NCI-H2196 treated with DMSO at 0.1 percent for 48 hours (cell line): ENCODE measurements around the gene GDPD3.
A peak's percentile ranks its signal among the peaks of the same experiment; 100 is the strongest.

Source experiments
- DNase-seq: peaks from one replicate; lab custom pipeline; 2025; ENCODE audit not compliant: unreplicated experiment; lab: John Stamatoyannopoulos, UW

GDPD3 gene

DNA sequence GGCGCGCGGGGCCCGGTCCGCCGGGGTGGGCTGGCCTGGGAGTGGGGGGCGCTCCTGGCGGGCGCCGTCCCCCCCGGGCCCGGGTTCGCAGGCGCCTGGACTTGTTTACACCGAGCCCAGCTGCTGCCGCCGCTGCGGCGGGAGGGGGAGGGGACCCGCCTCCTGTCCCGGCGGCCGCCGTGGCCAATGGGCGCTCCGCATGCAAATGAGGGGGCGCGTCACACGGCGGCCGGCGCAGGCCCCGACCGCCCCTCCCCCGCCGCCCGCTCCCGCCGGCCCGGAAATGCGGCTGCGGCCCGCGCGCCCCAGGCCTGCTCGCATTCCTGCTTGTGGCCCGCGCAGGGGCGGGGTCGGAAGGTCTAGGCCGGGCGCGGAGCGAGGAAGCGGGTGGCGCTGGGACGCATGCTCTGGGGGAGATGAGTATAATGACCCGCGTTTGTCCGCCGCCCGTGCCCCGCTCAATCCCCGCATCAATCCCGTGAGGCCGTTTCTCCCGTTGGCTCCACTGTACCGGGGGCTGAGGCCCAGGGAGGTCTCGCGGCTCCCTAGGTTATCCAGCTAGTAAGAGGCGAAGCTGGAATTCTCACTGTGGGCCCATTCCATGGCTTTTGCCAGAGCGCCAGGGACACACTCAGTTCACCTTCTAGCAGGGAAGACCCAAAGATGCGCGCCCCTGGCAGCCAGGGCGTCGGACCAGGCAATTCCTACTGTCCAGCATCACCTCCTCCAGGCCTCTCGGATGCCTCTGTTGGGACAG lies 17.1 kb downstream of the GDPD3 start, which contains the start of gene YPEL3:
YPEL3 (minus strand) TSS at position 109 of the 757 bp plus-strand sequence. CDS start 731 bp downstream, outside the sequence.
- peak; percentile 75 for DNase-seq

GRCh38 chr16:30095166-30096078 lies 17.9 kb downstream of the GDPD3 start:
- no peak for DNase-seq

- no peak for DNase-seq
Observed at GRCh38 chr16:30094541-30095165, 18.7 kb downstream of the GDPD3 start.

DNA sequence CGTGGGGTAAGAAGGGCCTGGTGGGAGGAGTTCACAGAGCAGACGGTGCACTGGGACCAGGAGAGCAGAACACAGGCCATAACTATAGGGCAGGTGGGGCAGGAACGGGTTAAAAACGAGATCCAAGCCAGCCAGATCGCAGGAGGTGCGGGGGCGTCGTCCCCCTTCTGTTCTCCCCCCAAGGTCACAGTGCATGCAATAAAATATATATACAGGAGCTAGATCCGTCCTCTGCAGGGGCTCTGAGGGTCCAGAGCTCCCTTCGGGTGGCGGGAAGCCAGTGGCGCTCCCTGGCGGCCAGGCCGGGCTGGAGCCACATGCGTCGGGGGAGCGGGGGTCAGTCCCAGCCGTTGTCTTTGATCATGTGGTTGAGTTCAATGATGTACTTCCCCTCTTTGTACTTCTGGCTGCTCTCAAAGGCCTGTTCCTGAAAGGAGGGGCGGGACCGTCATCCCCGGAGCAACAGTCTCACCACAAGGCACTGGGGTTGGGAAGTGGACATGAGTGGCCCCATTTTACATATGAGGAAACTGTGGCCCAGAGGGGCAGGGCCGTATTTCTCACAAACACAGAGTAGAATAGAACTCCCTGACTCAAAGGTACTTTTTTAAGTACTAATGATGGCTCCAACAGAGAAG lies 20.8 kb downstream of the GDPD3 start:
- DNase-seq = peak; percentile 89

DNA sequence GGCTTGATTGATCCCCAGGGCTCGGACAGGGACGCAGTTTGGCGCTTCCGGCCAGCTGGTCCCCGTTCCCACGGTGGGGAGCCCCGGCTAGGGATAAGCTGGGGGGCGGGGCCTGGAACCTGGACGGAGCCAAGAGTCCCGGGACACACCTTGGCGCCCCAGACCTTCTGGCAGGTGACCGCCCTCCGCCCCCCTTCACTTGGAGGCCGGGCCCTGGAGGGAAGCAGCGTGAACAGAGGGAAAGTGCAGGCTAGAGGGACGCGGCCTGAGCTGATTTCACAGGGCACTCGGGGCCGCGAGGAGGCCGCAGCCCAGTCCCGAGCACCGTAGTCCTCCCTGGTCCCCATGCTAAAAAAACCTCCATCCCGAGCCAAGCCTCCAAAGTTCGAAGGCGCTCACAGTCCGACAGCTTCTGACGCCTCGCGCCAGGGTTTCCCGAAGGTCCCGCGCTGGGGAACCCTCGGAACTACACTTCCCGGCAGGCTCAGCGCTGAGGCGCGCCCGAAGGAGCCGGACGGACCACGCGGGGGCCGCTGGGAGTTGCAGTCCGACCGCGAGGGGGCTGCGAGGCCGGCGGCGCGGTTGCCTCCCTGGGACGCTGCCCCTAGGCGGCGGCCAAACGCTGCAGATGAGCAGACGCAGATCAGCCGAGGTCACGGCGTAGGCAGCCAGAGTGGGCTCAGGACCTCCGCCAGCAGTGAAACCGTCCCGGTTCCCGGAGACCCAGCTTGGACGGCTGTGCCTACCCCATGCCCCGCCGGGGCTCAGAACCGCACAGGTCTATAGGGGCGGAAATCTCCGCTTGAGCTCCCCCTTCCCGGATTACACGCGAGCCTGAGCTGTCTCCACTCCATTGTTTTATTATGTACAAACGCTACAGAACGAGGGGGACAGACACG lies 21.6 kb downstream of the GDPD3 start, which contains the start of gene TBX6:
TBX6 (minus strand) TSS at position 451 of the 899 bp plus-strand sequence. CDS start 731 bp downstream, outside the sequence.
- DNase-seq = peak; percentile 85

- DNase-seq = no peak
Observed at GRCh38 chr16:30090610-30091331, 22.6 kb downstream of the GDPD3 start.

- no peak for DNase-seq
Observed at GRCh38 chr16:30088832-30089624, 24.3 kb downstream of the GDPD3 start.

DNA sequence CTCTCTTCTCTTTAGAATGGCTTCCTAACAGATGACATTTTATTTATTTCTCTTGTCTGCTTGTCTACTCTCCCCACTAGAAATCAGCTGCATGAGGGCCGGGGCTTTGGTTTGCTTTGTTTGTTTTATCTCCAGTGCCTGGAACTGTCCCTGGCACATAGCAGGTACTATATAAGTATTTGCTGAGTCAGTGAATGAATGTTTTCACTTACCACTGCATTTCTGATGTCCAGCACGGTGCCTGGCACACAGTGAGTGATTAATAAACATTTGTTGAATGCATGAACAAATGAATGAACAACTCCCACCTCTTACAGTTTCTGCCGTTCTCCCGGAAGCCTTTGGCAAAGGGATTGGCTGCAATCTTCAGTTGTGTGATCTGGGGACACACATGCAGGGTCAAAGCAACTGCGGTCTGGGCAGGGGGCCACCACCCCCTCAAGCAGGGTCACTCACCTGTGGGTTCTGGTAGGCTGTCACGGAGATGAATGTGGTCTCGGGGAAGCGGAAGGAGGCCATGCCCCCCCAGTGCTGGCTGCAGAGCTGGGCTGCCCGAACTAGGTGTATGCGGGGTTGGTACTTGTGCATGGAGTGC lies 25.0 kb downstream of the GDPD3 start:
- no peak for DNase-seq

GRCh38 chr16:30087181-30087898 lies 26.0 kb downstream of the GDPD3 start:
- no peak for DNase-seq

- DNase-seq = no peak
Observed at GRCh38 chr16:30086291-30087140, 26.8 kb downstream of the GDPD3 start.

GRCh38 chr16:30085820-30086219 lies 27.5 kb downstream of the GDPD3 start:
- no peak for DNase-seq

DNA sequence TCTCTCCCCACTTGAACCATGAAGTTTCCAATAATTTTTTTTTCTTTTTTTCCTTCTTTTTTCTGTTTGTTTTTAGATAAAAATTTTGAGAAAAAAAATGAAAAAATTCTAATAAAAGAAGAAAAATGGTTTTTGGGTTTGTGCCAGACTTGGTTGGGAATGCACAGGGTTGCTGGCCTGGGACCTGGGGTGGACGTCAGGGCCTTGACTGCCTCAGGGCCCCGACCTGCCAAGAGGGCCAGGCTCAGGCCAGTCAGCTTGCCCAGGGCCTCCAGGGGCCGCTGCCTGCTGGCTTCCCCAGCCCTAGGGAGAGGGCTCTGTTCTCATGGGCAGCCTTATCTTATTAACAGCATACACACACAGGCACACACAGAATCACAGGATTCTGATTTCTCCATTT lies 28.1 kb downstream of the GDPD3 start:
- no peak for DNase-seq

GRCh38 chr16:30084816-30085159 lies 28.5 kb downstream of the GDPD3 start:
- no peak for DNase-seq

DNA sequence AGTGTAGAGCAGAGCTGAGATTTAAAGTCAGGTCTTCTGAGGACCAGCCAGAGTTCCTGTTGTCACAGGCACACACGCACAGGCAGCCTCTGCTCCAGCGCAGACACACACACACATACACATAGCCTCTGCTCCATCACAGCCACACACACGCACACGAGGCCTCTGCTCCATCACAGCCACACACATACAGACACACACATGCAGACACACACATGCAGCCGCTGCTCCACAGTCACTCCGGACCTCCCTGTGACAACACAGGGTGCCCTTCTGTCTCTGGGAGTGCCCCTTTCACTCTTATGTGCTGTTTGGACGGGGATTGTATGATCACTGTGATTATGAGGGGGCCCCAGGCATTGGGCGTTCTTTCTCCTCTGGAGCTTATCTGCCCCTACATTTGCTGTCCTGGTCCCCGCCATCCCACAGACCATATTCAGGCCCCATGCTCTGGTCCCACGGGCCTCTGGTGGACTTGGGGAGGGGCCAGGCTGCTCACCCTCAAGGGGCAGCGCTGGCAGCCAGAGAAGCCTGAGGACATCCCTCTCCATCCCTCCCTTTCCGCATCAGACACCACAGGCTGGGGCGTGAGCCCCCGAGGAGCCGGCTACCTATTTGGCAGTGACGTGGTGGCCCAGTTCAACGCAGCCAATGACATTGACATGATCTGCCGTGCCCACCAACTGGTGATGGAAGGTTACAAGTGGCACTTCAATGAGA lies 29.1 kb downstream of the GDPD3 start:
- no peak for DNase-seq

GRCh38 chr16:30083216-30084055 lies 29.9 kb downstream of the GDPD3 start:
- no peak for DNase-seq
